HG03103 (cell line): ENCODE results near the gene RAB3IP.
A peak's percentile ranks its signal among the peaks of the same experiment; 100 is the strongest.

ENCODE experiments used
- ATAC-seq: cut with Tn5 transposase; IDR thresholded peaks from one replicate; pipeline ENCODE4 v1.9.1; 2021; ENCODE audit warnings: low read depth; ENCODE audit not compliant: unreplicated experiment

The RAB3IP gene, protein sequence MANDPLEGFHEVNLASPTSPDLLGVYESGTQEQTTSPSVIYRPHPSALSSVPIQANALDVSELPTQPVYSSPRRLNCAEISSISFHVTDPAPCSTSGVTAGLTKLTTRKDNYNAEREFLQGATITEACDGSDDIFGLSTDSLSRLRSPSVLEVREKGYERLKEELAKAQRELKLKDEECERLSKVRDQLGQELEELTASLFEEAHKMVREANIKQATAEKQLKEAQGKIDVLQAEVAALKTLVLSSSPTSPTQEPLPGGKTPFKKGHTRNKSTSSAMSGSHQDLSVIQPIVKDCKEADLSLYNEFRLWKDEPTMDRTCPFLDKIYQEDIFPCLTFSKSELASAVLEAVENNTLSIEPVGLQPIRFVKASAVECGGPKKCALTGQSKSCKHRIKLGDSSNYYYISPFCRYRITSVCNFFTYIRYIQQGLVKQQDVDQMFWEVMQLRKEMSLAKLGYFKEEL

DNA sequence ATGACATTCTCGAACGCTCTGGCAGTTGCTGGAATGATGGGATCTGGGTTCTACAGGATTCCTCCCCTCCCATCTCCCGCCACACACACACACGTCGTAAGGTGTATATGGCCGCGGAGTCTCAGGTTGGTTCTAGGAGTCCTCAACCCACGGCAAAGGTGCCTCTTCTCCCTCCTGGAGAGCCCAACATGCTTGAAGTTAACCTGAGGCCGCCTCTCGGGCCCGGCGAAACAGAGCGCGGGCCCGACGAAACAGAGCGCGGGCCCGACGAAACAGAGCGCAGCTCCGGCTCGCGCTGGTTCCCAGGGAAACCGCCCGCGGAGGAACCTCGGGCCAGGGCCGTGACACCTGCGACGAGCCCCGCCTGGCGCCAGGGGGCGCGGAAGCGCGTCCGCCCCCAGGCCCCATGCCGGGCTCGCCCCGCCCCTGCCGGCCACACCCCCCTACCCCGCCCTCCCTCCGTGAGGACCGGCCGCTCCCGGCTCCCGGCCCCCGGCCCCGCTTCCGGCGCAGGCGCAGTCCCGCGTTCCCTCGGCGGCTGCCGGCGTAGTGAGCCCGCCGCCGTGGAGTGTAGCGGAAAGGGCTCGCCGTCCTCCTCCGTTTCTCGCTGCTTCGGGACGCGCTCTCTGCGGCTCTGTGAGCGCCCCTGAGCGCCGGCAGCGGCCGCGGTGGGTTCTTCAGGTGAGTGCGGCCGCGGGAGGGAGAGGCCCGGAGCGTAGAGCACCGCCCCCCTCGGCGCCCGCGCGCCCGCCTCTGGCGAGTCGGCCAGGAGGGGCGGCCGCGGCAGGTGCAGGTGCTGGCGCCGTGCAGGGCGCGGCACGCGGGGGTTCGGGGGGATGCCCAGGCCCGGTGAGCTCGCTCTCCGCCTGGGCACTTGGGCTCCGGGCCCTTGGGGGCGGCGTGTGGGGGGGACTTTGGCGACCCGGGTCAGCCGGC is at the start of gene RAB3IP:
TSS of gene RAB3IP (plus strand) at position 510 of the 936 bp plus-strand sequence. CDS start 16,549 bp downstream, outside the sequence.
- peak; percentile 78 for ATAC-seq

DNA sequence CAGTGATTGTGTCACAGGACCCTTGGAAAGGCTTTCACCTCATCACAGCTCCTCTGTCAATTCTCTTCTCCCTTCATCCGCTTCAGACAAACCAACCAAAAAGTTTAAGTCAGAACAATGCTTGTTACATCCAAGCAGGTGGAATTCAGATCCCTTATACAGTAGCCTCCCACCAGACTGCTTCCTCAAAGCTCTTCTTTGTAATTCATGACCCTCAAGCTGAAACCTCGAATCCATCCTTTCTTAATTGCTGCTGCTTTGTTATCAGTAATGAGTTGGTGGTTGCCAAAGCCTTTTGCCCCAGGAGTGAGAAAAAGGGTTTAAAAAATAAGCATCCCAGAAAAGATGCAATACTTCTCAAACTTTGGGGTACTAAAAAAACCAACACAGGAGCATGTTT is 49.0 kb upstream of the RAB3IP start:
- ATAC-seq, result no peak

DNA sequence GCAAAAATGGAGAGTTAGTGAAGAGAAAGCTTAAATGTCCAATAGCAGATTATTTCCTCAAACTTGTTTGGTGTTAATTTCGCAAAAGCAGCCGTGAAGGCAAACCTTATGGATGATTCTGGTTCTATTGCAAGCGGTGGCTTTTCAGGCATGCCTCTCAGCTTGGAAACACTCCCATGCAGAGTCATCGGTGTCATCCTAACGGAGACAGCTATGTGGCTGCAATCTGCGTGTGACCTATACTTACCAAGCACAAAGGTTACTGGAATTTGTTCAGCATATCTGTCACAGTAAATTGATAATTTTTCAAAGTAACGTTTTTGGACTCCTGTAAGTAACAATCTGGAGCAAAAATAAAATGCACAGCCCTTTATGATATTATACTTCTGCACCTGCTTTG is 44.5 kb upstream of the RAB3IP start:
- ATAC-seq, result no peak

DNA sequence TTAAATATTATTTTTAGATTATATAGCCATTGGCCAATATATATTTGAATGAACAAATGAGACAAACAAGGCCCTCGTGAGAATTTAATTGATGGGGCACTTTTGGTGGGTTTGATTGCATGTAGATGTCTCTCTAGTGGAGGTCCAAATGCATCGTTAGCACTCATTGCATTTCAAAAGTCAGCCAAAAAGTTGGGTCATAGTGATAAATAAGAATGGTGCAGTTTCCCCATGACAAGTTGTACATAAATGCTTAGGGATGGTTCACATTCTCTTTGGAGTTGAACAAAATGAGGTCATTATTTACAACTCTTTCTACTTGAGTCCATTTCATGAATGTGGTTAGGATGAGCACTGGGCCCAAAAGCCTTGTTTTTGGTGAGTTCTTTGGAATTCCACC is 40.6 kb upstream of the RAB3IP start:
- ATAC-seq, result no peak

DNA sequence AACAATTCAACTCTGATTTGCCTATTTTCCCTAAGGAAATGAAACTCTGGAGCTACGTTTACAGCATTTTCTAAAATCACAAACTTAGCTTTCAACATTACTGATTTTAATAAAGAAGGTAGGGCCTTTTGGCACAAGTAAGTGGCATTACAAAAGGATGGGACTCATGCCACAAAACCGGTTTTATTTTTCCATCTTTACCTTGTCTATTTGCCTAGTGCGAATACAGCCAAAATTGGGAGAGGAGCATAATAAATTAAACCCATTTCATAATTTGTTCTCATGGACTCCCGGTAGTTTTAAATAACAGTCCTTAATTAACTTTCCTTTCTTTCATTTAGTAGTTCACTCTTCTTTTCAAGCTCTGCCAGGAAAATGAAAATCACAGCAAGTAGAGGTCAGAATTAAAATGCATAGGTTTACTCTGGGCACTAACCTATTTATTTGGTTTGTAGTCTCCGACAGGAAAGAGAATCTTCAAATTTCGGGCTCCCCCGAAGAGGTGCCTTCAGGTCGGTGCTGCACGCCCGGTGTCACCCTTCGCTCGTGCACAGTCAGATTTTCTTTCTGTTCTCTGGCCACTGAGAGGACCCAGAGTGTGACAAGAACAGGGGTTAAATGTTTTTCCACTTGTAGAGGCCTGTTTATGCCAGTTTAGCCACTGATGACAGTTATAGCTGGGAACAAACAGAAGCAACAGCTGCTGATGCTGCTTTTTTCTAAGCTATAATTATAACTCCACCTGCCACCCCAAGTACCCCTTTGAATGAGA is 39.7 kb upstream of the RAB3IP start, which contains the start of gene BEST3:
TSS of gene BEST3 (minus strand) at position 535 of the 772 bp plus-strand sequence. CDS start 1,505 bp downstream, outside the sequence.
- ATAC-seq, result no peak

DNA sequence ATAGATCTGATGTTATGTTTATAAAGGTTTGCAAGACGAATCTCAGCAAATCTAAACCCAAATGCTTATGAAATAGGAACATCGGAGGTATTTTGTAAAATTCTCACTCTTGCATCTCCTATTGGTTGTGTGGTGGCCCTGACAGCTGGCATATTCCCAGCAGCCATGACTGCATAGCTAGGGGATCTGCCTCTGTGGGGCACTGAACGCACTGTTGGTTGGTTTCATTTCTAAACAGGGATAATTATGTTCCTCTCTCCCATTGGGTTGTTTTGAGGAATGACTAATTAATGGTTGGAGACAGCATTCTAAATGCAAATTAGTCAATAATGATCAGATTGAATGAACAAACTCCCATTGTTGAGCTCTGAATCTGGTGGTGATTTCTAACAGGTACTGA is 36.8 kb upstream of the RAB3IP start:
- no peak for ATAC-seq

DNA sequence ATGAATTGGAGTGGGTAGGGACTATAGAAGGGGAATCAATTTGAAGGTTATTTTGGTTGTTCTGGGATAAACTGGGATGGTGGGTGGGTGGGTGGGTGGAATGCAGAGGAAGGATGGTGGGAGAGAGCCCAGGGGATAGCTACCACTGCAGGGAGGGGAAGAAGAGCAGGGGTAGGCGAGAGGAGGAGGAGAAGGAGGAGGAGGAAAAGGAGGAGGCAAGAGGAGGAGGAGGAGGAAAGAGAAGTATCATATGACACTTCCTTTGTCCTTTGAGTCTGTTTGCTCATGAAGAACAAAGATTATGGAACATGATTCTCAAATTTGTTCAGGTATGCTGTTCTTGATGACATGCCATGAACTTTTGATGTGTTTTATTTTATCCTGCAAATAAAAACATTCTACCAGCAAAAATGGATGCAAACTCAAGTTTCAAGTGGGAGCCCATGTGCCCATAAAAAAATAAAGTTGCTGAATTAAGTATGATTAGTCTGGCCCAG is 35.5 kb upstream of the RAB3IP start:
- ATAC-seq, result no peak

DNA sequence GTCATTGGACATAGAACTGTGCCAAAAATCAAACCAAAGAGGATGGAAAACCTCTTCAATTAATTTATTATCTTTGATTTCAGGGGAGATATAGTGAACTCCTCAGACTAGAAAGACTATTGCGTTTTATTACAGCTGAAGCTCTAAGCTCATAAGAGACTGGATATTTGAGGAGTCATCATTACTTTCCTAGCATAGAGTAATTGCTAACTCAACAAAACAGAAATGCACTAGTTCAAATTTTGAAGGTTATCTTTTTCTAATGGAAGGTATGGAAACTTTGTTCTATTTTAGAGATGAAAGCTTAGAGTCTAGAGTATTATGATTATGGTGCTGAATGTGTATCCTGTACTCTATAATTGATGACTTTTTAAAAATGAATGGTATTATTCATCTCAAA is 34.3 kb upstream of the RAB3IP start:
- no peak for ATAC-seq

DNA sequence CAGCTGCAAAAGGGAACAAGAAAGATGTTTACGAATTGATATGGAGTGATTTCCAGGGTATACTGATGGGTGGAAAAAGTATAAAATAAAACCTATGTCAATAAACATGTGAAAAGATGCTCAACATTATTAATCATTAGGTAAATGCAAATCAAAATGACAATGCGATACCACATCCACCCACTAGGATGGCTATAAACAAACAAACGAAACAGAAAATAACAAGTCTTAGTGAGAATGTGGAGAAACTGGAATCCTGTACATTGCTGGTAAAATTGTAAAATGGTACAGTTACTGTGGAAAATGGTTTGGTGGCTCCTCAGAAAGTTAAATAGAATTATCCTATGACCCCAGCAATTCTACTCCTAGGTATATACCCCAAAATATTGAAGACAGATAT is 30.0 kb upstream of the RAB3IP start:
- ATAC-seq, result no peak

DNA sequence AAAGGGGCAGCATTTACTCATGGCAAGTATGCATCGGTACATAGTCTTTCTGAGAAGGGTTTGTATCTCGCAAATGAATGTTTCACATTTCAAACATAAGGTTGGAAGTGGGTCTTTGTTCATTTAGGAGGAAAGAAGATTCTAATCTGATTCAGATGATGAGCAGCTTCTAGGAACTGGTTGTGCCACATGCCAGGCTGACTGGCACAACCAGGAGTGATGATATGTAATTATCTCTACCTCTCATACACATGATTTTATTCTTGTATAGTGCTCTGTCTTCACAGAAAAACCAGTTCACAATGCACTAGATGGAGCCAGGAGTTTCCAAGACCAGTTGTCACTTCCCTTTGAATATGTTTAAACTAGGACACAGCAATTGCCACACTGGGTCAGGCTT is 25.8 kb upstream of the RAB3IP start:
- ATAC-seq, result no peak

DNA sequence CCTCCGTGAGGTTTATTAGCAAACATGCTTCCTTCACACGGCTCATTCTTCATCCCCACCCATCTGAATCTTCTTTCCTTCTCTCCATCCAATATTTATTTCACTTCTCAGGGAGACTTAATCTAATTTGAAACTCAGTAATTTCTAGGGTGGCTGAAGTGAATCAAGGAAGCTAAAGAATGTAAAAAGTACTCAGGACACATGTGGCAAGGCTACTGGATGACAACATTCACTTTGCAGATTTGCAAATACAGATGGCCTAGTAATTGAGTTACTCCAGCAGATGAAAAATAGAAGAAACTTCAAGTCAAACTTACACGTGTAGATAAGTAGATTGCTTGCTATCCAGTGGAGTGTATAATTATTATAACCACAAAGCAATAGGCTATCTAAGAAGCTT is 24.1 kb upstream of the RAB3IP start:
- no peak for ATAC-seq

DNA sequence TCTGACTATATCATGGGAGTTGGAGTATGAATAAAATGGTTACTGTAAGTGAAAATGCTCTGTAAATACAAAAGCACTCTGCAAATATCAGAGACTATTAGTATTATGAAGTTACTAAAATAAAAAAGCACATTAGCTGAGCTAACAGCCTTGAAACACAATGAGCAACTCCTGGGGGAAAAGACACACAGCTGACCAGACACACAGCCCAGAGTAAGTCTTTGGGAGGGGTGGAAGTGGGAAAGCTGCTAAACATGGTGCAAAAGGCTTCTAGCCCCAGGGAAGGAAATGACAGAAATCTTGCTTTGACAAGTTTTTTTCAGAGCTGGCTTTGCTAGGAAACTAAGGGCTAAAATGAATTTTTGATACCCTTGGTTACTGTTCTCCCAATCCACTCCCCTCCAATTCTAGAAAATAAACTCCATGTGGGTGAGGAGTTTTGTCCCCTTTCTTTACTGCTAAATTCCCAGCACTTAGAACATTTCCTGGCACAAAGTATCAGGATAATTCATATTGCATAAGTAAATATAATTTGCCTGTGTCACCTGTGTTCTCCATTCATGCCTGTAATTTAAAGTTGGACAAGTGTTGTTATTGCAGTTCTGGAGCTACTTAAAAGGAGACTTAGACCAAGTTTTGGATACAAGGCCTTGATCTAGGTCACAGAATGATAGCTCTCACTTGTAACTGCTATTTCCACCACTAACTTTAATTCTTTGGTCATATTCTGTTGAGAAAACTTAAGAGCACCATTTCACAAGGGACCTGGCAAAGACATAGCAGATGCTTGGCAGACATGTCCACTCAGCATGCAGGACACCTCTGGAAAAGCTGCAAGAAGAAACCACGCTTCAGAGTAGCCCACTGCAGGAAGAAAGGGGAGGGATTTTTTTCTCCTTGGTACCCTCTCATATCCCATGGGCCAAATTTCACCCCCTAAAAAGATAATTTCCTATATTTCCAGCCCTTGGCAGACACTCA is 19.0 kb upstream of the RAB3IP start:
- ATAC-seq, result no peak

DNA sequence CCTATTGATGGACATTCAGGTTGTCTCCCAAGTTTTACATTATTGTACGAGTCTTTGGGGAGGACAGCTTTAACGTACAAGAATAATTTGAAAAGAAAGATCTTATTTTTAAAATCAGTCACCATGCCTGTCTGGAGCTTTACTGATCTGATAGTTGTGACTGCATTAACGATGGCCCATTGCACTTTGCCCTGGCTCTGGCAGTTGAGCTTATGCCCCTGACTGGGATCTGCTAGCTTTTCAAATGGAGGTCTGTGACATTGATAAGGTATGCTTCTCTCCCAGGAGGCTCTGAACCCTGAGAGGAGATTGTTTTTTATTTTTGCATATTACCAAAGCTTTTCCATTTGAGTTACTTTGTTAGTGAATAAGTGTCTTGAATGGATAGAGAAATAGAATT is 17.9 kb upstream of the RAB3IP start:
- ATAC-seq, result no peak

DNA sequence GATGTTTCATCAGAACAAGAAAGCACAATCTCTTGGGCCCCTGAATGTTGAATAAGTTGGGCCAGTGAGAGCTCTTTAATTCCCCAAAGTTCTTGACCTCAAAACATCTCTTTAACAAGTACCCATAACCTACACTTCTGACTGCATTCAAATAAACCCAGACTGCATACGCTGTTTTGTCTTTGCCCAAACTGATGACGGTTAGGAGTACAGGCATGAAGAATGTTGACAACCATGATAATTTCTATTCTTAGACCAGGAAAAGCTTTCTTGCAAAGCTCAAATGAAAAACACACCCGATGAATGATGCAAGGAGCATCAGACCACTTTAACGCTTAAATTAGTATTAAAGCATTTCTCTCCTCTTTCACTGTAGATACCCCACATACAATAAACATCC is 11.7 kb upstream of the RAB3IP start:
- ATAC-seq, result no peak

DNA sequence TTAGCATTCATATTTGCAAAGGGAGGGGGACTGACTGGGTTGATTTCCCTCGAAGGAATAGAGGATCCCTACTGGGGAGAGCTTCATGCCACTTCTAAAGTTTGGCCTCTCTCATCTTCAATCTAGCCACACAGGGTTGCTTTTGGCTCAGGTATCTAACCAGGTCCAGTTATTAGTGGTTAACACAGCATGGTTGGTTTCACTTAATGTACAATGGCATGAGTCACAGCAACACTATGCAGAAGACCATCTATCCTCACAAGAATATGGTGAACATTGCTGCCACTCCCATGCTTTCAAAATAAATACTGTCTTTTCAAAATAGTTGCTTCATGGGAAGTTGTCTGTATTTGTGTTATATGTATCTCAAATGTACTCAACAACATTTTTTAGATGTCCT is 6.6 kb upstream of the RAB3IP start:
- no peak for ATAC-seq

DNA sequence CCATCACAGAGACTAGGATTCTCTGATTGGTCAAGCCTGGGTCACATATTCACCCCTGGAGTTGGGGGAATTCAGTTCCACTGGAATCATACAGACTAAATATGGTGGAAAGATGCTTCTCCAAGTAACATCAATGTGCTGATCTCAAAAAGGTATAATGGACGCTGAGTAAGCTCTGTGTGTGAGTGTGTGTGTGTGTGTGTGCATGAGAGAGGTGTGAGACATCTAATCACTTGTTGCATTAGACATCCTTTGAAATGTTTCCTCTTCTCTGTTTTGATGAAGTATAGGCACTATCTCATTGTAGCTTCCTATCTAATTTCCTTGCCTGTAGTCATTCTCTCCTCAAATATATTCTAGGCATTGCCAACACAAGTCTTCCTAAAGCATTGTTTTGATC is 5.0 kb upstream of the RAB3IP start:
- no peak for ATAC-seq

DNA sequence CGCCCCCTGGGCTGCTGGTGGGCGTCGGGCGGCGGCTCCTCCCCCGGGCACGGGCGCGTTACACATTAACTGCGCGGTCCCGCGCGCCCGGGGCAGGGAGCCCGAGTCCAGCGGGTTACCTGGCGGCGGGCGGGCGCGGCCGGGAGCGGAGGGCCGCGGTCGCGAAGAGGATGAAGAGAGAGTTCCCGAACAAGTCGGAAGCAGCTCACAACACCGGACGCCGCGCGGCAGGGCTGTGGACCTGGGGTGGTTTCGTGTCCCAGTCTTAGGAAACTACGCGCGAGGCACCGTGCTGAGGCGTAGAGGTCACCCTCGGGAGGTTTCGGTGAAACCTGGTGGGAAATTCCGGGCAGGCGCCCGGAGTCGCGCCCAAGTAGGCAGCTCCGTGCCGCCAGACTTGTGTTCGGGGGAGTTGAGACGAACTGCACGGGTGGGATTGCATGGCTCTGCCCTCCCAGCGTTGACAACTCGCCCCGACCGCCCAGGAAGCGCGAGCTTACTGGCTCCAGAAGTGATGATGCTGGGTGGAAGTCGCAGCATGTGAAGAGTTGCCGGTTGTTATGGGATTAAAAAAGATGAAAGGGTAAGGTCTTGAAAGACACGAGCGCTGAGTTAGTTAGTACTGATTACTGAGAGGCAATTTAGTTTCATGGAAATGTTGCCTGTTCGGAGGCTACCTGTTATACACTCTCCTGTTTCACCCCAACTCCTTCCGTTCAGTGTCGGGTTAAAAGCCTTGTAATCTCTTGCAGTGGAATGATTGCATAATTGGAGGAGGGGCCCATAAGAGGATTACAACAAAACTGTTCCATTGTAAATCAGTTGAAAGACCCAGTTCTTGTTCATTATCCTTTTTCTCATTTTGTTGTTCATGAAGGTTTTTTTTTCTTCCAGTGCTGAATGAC is 879 bp downstream of the RAB3IP start:
- ATAC-seq, result peak; percentile 27

DNA sequence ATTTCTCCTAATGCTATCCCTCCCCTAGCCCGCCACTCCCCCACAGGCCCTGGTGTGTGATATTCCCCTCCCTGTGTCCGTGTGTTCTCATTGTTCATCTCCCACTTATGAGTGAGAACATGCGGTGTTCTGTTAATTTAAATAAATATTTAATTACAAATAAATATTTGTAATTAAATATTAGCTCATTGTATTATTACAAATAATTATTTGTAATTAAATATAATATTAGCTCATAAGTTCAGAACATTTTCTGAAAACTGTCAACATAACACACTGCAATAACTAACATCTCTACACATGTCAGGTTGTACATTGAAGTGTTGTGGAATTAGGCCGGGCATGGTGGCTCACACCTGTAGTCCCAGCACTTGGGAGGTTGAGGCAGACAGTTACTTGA is 5.4 kb downstream of the RAB3IP start:
- ATAC-seq, result no peak
